ENCODE results near the gene SLC25A4.

- TF ChIP-seq CEBPB (IDR thresholded peaks at IDR 0.05; ENCODE audit: borderline replicate concordance in 1 of 2, low read depth in 2 of 2, low read length in 2 of 2), result no peak
- no peak for TF ChIP-seq CTCF (IDR thresholded peaks at IDR 0.05 in 2 of 3, conservative IDR thresholded peaks at IDR 0.05 in 1 of 3; ENCODE audit: control insufficient read depth in 2 of 3, extremely low read depth in 1 of 3, insufficient read depth in 1 of 3, low read depth in 3 of 3, low read length in 3 of 3)
- no peak for TF ChIP-seq MXI1 (IDR thresholded peaks at IDR 0.05; ENCODE audit: low read depth, low read length)
- no peak for TF ChIP-seq YY1 (IDR thresholded peaks at IDR 0.05; ENCODE audit: low read depth, low read length)
- TF ChIP-seq TARDBP (IDR thresholded peaks at IDR 0.05; ENCODE audit: borderline replicate concordance), result no peak
- no peak; the same call in 1 of the 2 replicates for TF ChIP-seq POLR2A (IDR thresholded peaks at IDR 0.05; ENCODE audit: low read depth, low read length)
- no peak for TF ChIP-seq ASH2L (IDR thresholded peaks at IDR 0.05; ENCODE audit: borderline replicate concordance, low read depth)
- no peak for TF ChIP-seq GABPA (IDR thresholded peaks at IDR 0.05; ENCODE audit: low read depth)
- no peak for TF ChIP-seq EZH2 (IDR thresholded peaks at IDR 0.05; ENCODE audit: borderline replicate concordance, control insufficient read depth, low read depth, low read length)
- TF ChIP-seq NRF1 (conservative IDR thresholded peaks at IDR 0.05; ENCODE audit: low read depth, low read length), result no peak
- no peak for TF ChIP-seq IKZF1 (conservative IDR thresholded peaks at IDR 0.05)
- no peak for TF ChIP-seq FOXK2 (IDR thresholded peaks at IDR 0.05)
- no peak for TF ChIP-seq SP1 (IDR thresholded peaks at IDR 0.05; ENCODE audit: low read depth, low read length)
- no peak for TF ChIP-seq EP300 (IDR thresholded peaks at IDR 0.05; ENCODE audit: borderline replicate concordance in 1 of 2, control insufficient read depth in 1 of 2, low read depth in 2 of 2, low read length in 2 of 2)
Measured at GRCh38 chr4:185149392-185149791, 6.3 kb downstream of the SLC25A4 start.
